ENCODE results near the gene ZDHHC14.

The ZDHHC14 gene

DNA sequence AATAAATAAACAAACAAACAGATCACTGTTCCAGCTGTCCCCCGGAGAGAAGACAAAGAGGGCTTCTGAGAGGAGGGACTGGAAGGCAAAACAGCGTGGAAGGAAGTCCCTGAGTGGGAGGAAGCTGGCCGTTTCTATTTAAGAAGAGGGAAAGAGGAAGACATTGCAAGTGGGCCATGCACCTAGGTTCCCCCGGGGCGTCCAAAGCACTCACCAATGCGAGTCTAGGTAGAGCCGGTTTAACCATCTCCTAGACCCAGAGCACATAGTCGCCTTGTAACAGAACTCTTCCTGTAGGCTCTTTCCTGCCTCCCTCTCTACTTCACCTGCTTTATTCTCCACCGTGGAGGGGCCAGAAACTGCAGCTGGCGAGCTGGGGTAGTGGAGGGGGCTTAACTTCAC, 158.4 kb downstream of the ZDHHC14 start:
- TF ChIP-seq, protein P1, sequence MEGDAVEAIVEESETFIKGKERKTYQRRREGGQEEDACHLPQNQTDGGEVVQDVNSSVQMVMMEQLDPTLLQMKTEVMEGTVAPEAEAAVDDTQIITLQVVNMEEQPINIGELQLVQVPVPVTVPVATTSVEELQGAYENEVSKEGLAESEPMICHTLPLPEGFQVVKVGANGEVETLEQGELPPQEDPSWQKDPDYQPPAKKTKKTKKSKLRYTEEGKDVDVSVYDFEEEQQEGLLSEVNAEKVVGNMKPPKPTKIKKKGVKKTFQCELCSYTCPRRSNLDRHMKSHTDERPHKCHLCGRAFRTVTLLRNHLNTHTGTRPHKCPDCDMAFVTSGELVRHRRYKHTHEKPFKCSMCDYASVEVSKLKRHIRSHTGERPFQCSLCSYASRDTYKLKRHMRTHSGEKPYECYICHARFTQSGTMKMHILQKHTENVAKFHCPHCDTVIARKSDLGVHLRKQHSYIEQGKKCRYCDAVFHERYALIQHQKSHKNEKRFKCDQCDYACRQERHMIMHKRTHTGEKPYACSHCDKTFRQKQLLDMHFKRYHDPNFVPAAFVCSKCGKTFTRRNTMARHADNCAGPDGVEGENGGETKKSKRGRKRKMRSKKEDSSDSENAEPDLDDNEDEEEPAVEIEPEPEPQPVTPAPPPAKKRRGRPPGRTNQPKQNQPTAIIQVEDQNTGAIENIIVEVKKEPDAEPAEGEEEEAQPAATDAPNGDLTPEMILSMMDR (IDR thresholded peaks at IDR 0.05; ENCODE audit: low read depth, low read length), result no peak
- DNase-seq, result no peak
- Histone ChIP-seq H3K9me3 (ENCODE audit: severe bottlenecking) (no peaks in the 10 kb centered on the region), H3K27me3 (ENCODE audit: insufficient read depth, low read depth, severe bottlenecking) (no peaks in the 10 kb centered on the region), H3K36me3 (peaks cover 6% of the 10 kb centered on the region; the same call in 1 of the 2 replicates), H3K4me3 (ENCODE audit: low read depth, low read length) (no peak overlapping the region), H3K27ac (no peak overlapping the region)

GRCh38 chr6:157539900-157540752, 159.1 kb downstream of the ZDHHC14 start:
- Histone ChIP-seq H3K27ac (no peak overlapping the region), H3K36me3 (peaks cover 6% of the 10 kb centered on the region), H3K4me3 (ENCODE audit: low read depth, low read length) (no peak overlapping the region), H3K9me3 (ENCODE audit: severe bottlenecking) (no peaks in the 10 kb centered on the region), H3K27me3 (ENCODE audit: insufficient read depth, low read depth, severe bottlenecking) (no peaks in the 10 kb centered on the region)
- TF ChIP-seq, protein P1 (IDR thresholded peaks at IDR 0.05; ENCODE audit: low read depth, low read length), result no peak
- no peak for DNase-seq

GRCh38 chr6:157541618-157542413, 160.8 kb downstream of the ZDHHC14 start:
- TF ChIP-seq, protein P1 (IDR thresholded peaks at IDR 0.05; ENCODE audit: low read depth, low read length), result no peak
- no peak overlapping the region for H3K4me3 ChIP-seq (ENCODE audit: low read depth, low read length)
- DNase-seq, result no peak
- no peaks in the 10 kb centered on the region for H3K9me3 ChIP-seq (ENCODE audit: severe bottlenecking)
- H3K27ac ChIP-seq, result no peak overlapping the region
- H3K27me3 ChIP-seq (ENCODE audit: insufficient read depth, low read depth, severe bottlenecking), result no peaks in the 10 kb centered on the region
- H3K36me3 ChIP-seq, result peaks cover 6% of the 10 kb centered on the region

GRCh38 chr6:157542414-157543160, 161.6 kb downstream of the ZDHHC14 start:
- Histone ChIP-seq H3K36me3 (peaks cover 6% of the 10 kb centered on the region), H3K27me3 (ENCODE audit: insufficient read depth, low read depth, severe bottlenecking) (no peaks in the 10 kb centered on the region), H3K4me3 (ENCODE audit: low read depth, low read length) (no peak overlapping the region), H3K9me3 (ENCODE audit: severe bottlenecking) (no peaks in the 10 kb centered on the region), H3K27ac (no peak overlapping the region)
- DNase-seq, result no peak
- TF ChIP-seq, protein P1 (IDR thresholded peaks at IDR 0.05; ENCODE audit: low read depth, low read length), result no peak

DNA sequence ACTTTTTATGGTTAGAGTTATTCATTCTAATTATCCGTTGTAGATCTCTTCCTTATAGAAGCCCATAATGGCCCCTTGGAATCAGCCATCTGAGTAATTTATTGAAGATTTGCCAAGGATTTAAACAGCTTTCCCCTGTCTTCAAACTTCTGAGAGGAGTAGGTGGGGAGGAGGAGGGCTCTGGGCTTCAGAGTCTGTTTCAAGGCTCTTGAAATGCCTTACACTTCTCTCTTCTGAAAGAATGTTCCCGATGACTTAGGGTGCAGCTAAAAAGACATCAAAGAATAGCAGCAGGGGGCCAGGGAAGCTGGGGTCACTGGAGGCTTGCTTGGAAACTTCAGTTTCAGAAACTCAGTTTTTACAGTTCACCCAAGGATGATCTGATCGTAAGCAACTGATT, 165.3 kb downstream of the ZDHHC14 start:
- no peak for DNase-seq
- H3K36me3 ChIP-seq, result peaks cover 6% of the 10 kb centered on the region

More for the DNA sequence above, 165.3 kb downstream of the ZDHHC14 start:
- Histone ChIP-seq H3K9me3 (ENCODE audit: severe bottlenecking) (no peaks in the 10 kb centered on the region), H3K4me3 (ENCODE audit: low read depth, low read length) (no peak overlapping the region), H3K27me3 (ENCODE audit: insufficient read depth, low read depth, severe bottlenecking) (no peaks in the 10 kb centered on the region), H3K27ac (no peak overlapping the region)
- TF ChIP-seq, protein P1 (IDR thresholded peaks at IDR 0.05; ENCODE audit: low read depth, low read length), result no peak
